Measurements from ENCODE around the gene DNAJB7. TPM values are rescaled to one million over a fixed set of nuclear protein-coding genes. Genes with fewer than 3 reads are reported as not detected.
"Not testable (repeated sequence)": the region's sequence is repeated elsewhere in the genome, so short reads cannot be mapped to it uniquely, and the experiment has no call there.

Gene DNAJB7
- total RNA-seq, 2 donors from 2014 or later, result not detected

- no peaks in the 10 kb centered on the region for H3K27me3 ChIP-seq
- TF ChIP-seq CTCF (IDR thresholded peaks at IDR 0.05), result no peak
- no peak for TF ChIP-seq POLR2A (IDR thresholded peaks at IDR 0.05)
- intact Hi-C loops (cut with DNase I), result no loop called here
- peaks cover 12% of the 10 kb centered on the region for H3K4me1 ChIP-seq
- H3K9me3 ChIP-seq, result no peaks in the 10 kb centered on the region
- H3K27ac ChIP-seq, result no peak overlapping the region
- H3K36me3 ChIP-seq (replicated peaks in 1 of 2; ENCODE audit: insufficient read depth in 1 of 2, low read depth in 2 of 2), result peaks cover 0 to 3% of the 10 kb centered on the region in 2 donors
- WGBS, 2 donors, result 98% methylated on average over 3 of the region's 3 CpGs
- DNase-seq (no peak), ATAC-seq (no peak)
- no peak overlapping the region for H3K4me3 ChIP-seq
Observed at GRCh38 chr22:40875111-40875510, 13.2 kb upstream of the DNAJB7 start.

GRCh38 chr22:40874016-40874415 lies 12.1 kb upstream of the DNAJB7 start:
- H3K36me3 ChIP-seq (replicated peaks in 1 of 2; ENCODE audit: insufficient read depth in 1 of 2, low read depth in 2 of 2), result peaks cover 0 to 5% of the 10 kb centered on the region in 2 donors
- H3K9me3 ChIP-seq, result no peaks in the 10 kb centered on the region
- TF ChIP-seq CTCF (IDR thresholded peaks at IDR 0.05), result no peak
- TF ChIP-seq POLR2A (IDR thresholded peaks at IDR 0.05), result no peak
- no peak for DNase-seq
- H3K27ac ChIP-seq, result no peak overlapping the region
- peaks cover 8% of the 10 kb centered on the region for H3K4me1 ChIP-seq
- 97% methylated on average over 3 of the region's 3 CpGs for WGBS, 2 donors
- intact Hi-C loops (cut with DNase I), result no loop called here
- H3K4me3 ChIP-seq, result no peak overlapping the region
- no peaks in the 10 kb centered on the region for H3K27me3 ChIP-seq
- ATAC-seq, result no peak

DNA sequence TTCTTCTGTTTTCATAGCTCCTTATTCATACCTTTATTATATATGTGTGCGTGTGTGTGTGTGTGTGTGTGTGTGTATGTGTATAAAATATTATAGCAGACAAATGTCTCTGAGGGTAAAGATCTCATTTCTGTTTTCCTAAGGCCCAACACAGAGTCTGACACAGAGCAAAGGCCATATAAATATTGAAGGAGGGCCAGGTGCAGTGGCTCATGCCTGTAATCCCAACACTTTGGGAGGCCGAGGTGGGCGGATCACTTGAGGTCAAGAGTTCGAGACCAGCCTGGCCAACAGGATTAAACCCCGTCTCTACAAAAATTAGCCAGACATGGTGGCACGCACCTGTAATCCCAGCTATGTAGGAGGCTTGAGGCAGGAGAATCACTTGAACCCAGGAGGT lies 6.5 kb upstream of the DNAJB7 start:
- WGBS, 2 donors, result 86 to 89% methylated on average over 6 of the region's 6 CpGs
- H3K4me1 ChIP-seq; H3K9me3 ChIP-seq; intact Hi-C loops (cut with DNase I); H3K4me3 ChIP-seq; H3K27ac ChIP-seq; H3K36me3 ChIP-seq (replicated peaks in 1 of 2; ENCODE audit: insufficient read depth in 1 of 2, low read depth in 2 of 2); H3K27me3 ChIP-seq; ATAC-seq; DNase-seq: not testable (repeated sequence)

GRCh38 chr22:40867109-40867508 lies 5.2 kb upstream of the DNAJB7 start:
- H3K27me3 ChIP-seq, result no peaks in the 10 kb centered on the region
- H3K9me3 ChIP-seq, result no peaks in the 10 kb centered on the region
- intact Hi-C loops (cut with DNase I), result no loop called here
- H3K4me1 ChIP-seq, result peaks cover 10% of the 10 kb centered on the region
- no peak for TF ChIP-seq POLR2A (IDR thresholded peaks at IDR 0.05)
- no peak for TF ChIP-seq CTCF (IDR thresholded peaks at IDR 0.05)
- no peak for ATAC-seq
- H3K4me3 ChIP-seq, result no peak overlapping the region
- WGBS, 2 donors, result 44 to 51% methylated on average over 2 of the region's 2 CpGs
- no peak overlapping the region for H3K27ac ChIP-seq
- no peak for DNase-seq
- H3K36me3 ChIP-seq (replicated peaks in 1 of 2; ENCODE audit: insufficient read depth in 1 of 2, low read depth in 2 of 2), result peaks cover 0 to 5% of the 10 kb centered on the region in 2 donors

- peaks cover 26% of the 10 kb centered on the region for H3K4me1 ChIP-seq
- H3K9me3 ChIP-seq, result no peaks in the 10 kb centered on the region
- H3K27me3 ChIP-seq, result no peaks in the 10 kb centered on the region
- no peak overlapping the region for H3K27ac ChIP-seq
- no peak for TF ChIP-seq CTCF (IDR thresholded peaks at IDR 0.05)
- TF ChIP-seq POLR2A (IDR thresholded peaks at IDR 0.05), result no peak
- H3K36me3 ChIP-seq (replicated peaks in 1 of 2; ENCODE audit: insufficient read depth in 1 of 2, low read depth in 2 of 2), result no peaks in the 10 kb centered on the region
- no peak overlapping the region for H3K4me3 ChIP-seq
- ATAC-seq (no peak), DNase-seq (no peak)
- intact Hi-C loops (cut with DNase I), result no loop called here
- WGBS, 2 donors, result 22 to 40% methylated on average over 2 of the region's 2 CpGs
Observed at GRCh38 chr22:40862537-40862936, 624 bp upstream of the DNAJB7 start.
